ENCODE data around the gene XK. TPM values are rescaled to one million over a fixed set of nuclear protein-coding genes. Genes with fewer than 3 reads are reported as not detected.
"Not testable (repeated sequence)": the region's sequence is repeated elsewhere in the genome, so short reads cannot be mapped to it uniquely, and the experiment has no call there.

XK gene
- total RNA-seq, 2 donors from 2014 or later: 0.17 to 0.33 TPM

- Mint-ChIP-seq H3K4me3 (no peak overlapping the region), H3K27me3 (peaks cover 0 to 2% of the 10 kb centered on the region in 2 donors), H3K36me3 (no peaks in the 10 kb centered on the region), H3K27ac (no peak overlapping the region), H3K4me1 (ENCODE audit: low read depth in 2 of 2) (peaks cover 7 to 20% of the 10 kb centered on the region in 2 donors), H3K9me3 (no peaks in the 10 kb centered on the region)
- DNase-seq (ENCODE audit: low spot score) (no peak), ATAC-seq (no peak)
Observed at GRCh38 chrX:37752281-37752680, 66.7 kb downstream of the XK start.

GRCh38 chrX:37752936-37753335, 67.3 kb downstream of the XK start:
- ATAC-seq (no peak), DNase-seq (ENCODE audit: low spot score) (no peak)
- no peak overlapping the region for H3K4me3 Mint-ChIP-seq
- peaks cover 0 to 2% of the 10 kb centered on the region in 2 donors for H3K27me3 Mint-ChIP-seq
- H3K27ac Mint-ChIP-seq: no peak overlapping the region
- peaks cover 13 to 23% of the 10 kb centered on the region in 2 donors for H3K4me1 Mint-ChIP-seq (ENCODE audit: low read depth in 2 of 2)
- no peaks in the 10 kb centered on the region for H3K36me3 Mint-ChIP-seq
- no peaks in the 10 kb centered on the region for H3K9me3 Mint-ChIP-seq

GRCh38 chrX:37753384-37753783, 67.8 kb downstream of the XK start:
- H3K36me3 Mint-ChIP-seq: no peaks in the 10 kb centered on the region
- H3K9me3 Mint-ChIP-seq: no peaks in the 10 kb centered on the region
- DNase-seq (ENCODE audit: low spot score): no peak
- H3K4me1 Mint-ChIP-seq (ENCODE audit: low read depth in 2 of 2): peaks cover 18 to 22% of the 10 kb centered on the region in 2 donors
- no peak overlapping the region for H3K4me3 Mint-ChIP-seq
- H3K27ac Mint-ChIP-seq: no peak overlapping the region
- H3K27me3 Mint-ChIP-seq: peaks cover 0 to 1% of the 10 kb centered on the region in 2 donors
- ATAC-seq: peak; percentile 90 to 93

- peaks cover 20 to 21% of the 10 kb centered on the region in 2 donors for H3K4me1 Mint-ChIP-seq (ENCODE audit: low read depth in 2 of 2)
- H3K27me3 Mint-ChIP-seq: no peaks in the 10 kb centered on the region
- no peak overlapping the region for H3K4me3 Mint-ChIP-seq
- no peaks in the 10 kb centered on the region for H3K36me3 Mint-ChIP-seq
- no peaks in the 10 kb centered on the region for H3K9me3 Mint-ChIP-seq
- H3K27ac Mint-ChIP-seq: no peak overlapping the region
- DNase-seq (ENCODE audit: low spot score): no peak
- peak in 1 of 2 donors; percentile 73 for ATAC-seq
Observed at GRCh38 chrX:37754516-37754915, 68.9 kb downstream of the XK start.

GRCh38 chrX:37755025-37755424, 69.4 kb downstream of the XK start:
- Mint-ChIP-seq H3K27me3 (no peaks in the 10 kb centered on the region), H3K4me1 (ENCODE audit: low read depth in 2 of 2) (peaks cover 20 to 21% of the 10 kb centered on the region in 2 donors), H3K9me3 (no peaks in the 10 kb centered on the region), H3K27ac (no peak overlapping the region), H3K36me3 (no peaks in the 10 kb centered on the region), H3K4me3 (no peak overlapping the region)
- ATAC-seq: peak; percentile 78 to 83
- no peak for DNase-seq (ENCODE audit: low spot score)

GRCh38 chrX:37757082-37757481, 71.5 kb downstream of the XK start:
- H3K27me3 Mint-ChIP-seq: no peaks in the 10 kb centered on the region
- H3K4me1 Mint-ChIP-seq (ENCODE audit: low read depth in 2 of 2): peaks cover 14% of the 10 kb centered on the region in 2 donors
- no peaks in the 10 kb centered on the region for H3K9me3 Mint-ChIP-seq
- peak overlapping the region in 1 of 2 donors; percentile 1 for H3K27ac Mint-ChIP-seq
- DNase-seq (ENCODE audit: low spot score): no peak
- H3K4me3 Mint-ChIP-seq: no peak overlapping the region
- H3K36me3 Mint-ChIP-seq: no peaks in the 10 kb centered on the region
- no peak for ATAC-seq

GRCh38 chrX:37759351-37759750, 73.8 kb downstream of the XK start:
- no peaks in the 10 kb centered on the region for H3K9me3 Mint-ChIP-seq
- H3K4me3 Mint-ChIP-seq: no peak overlapping the region
- no peak for DNase-seq (ENCODE audit: low spot score)
- peaks cover 7 to 14% of the 10 kb centered on the region in 2 donors for H3K4me1 Mint-ChIP-seq (ENCODE audit: low read depth in 2 of 2)
- no peaks in the 10 kb centered on the region for H3K27me3 Mint-ChIP-seq
- ATAC-seq: no peak
- H3K36me3 Mint-ChIP-seq: no peaks in the 10 kb centered on the region
- H3K27ac Mint-ChIP-seq: no peak overlapping the region

- Mint-ChIP-seq H3K4me1 (ENCODE audit: low read depth in 2 of 2) (peaks cover 7 to 14% of the 10 kb centered on the region in 2 donors), H3K9me3 (no peaks in the 10 kb centered on the region), H3K4me3 (no peak overlapping the region), H3K27me3 (no peaks in the 10 kb centered on the region), H3K27ac (no peak overlapping the region), H3K36me3 (no peaks in the 10 kb centered on the region)
- no peak for DNase-seq (ENCODE audit: low spot score)
- ATAC-seq: no peak
Observed at GRCh38 chrX:37759878-37760418, 74.4 kb downstream of the XK start.

- DNase-seq (ENCODE audit: low spot score) (no peak), ATAC-seq (no peak)
- Mint-ChIP-seq H3K27me3 (no peaks in the 10 kb centered on the region), H3K4me3 (no peak overlapping the region), H3K27ac (no peak overlapping the region), H3K36me3 (no peaks in the 10 kb centered on the region), H3K9me3 (no peaks in the 10 kb centered on the region), H3K4me1 (ENCODE audit: low read depth in 2 of 2) (peaks cover 7 to 12% of the 10 kb centered on the region in 2 donors)
Observed at GRCh38 chrX:37763400-37763799, 77.8 kb downstream of the XK start.

GRCh38 chrX:37765507-37765906, 79.9 kb downstream of the XK start:
- DNase-seq (ENCODE audit: low spot score) (no peak), ATAC-seq (no peak)
- no peaks in the 10 kb centered on the region for H3K36me3 Mint-ChIP-seq
- H3K9me3 Mint-ChIP-seq: no peaks in the 10 kb centered on the region
- H3K4me3 Mint-ChIP-seq: no peak overlapping the region
- no peaks in the 10 kb centered on the region for H3K27me3 Mint-ChIP-seq
- peaks cover 7 to 10% of the 10 kb centered on the region in 2 donors for H3K4me1 Mint-ChIP-seq (ENCODE audit: low read depth in 2 of 2)
- H3K27ac Mint-ChIP-seq: no peak overlapping the region

- Mint-ChIP-seq H3K36me3 (no peaks in the 10 kb centered on the region), H3K9me3 (no peaks in the 10 kb centered on the region), H3K27me3 (peaks cover 0 to 4% of the 10 kb centered on the region in 2 donors), H3K4me3 (no peak overlapping the region), H3K27ac (no peak overlapping the region), H3K4me1 (ENCODE audit: low read depth in 2 of 2) (peaks cover 7 to 10% of the 10 kb centered on the region in 2 donors)
- no peak for DNase-seq (ENCODE audit: low spot score)
- ATAC-seq: no peak
Observed at GRCh38 chrX:37767430-37767829, 81.8 kb downstream of the XK start.

- H3K9me3 Mint-ChIP-seq; DNase-seq (ENCODE audit: low spot score); H3K36me3 Mint-ChIP-seq; ATAC-seq; H3K4me3 Mint-ChIP-seq; H3K4me1 Mint-ChIP-seq (ENCODE audit: low read depth in 2 of 2); H3K27ac Mint-ChIP-seq; H3K27me3 Mint-ChIP-seq: not testable (repeated sequence)
Observed at GRCh38 chrX:37768866-37769265, 83.3 kb downstream of the XK start.

GRCh38 chrX:37776283-37776986, 90.8 kb downstream of the XK start:
- peak overlapping the region; percentile 59 to 60 for H3K27ac Mint-ChIP-seq
- no peaks in the 10 kb centered on the region for H3K9me3 Mint-ChIP-seq
- no peaks in the 10 kb centered on the region for H3K27me3 Mint-ChIP-seq
- ATAC-seq: peak; percentile 70 to 72
- peak overlapping the region; percentile 48 for H3K4me3 Mint-ChIP-seq
- H3K36me3 Mint-ChIP-seq: no peaks in the 10 kb centered on the region
- no peak for DNase-seq (ENCODE audit: low spot score)
- H3K4me1 Mint-ChIP-seq (ENCODE audit: low read depth in 2 of 2): peaks cover 18 to 20% of the 10 kb centered on the region in 2 donors

- Mint-ChIP-seq H3K27ac (no peak overlapping the region), H3K4me1 (ENCODE audit: low read depth in 2 of 2) (peaks cover 18 to 20% of the 10 kb centered on the region in 2 donors), H3K9me3 (no peaks in the 10 kb centered on the region), H3K36me3 (no peaks in the 10 kb centered on the region), H3K27me3 (peaks cover 0 to under 1% of the 10 kb centered on the region in 2 donors), H3K4me3 (peak overlapping the region; percentile 48)
- no peak for DNase-seq (ENCODE audit: low spot score)
- ATAC-seq: no peak
Observed at GRCh38 chrX:37776987-37777325, 91.4 kb downstream of the XK start.
